GM23338 (cell line): ENCODE results near the gene TAGLN3. TPM values are rescaled to one million over a fixed set of nuclear protein-coding genes. Genes with fewer than 3 reads are reported as not detected.

Experiments
- ATAC-seq: fragments of 200-7000 bp; cut with Tn5 transposase; 3 replicates; pipeline ENCODE4 v1.9.1; 2020
- DNase-seq: peaks from one replicate; pipeline ENCODE4 v3.0.0-alpha.2; 2015; ENCODE audit warnings: low spot score
- H2AFZ ChIP-seq: fragments of 200-600 bp; sonication (generic); 2 replicates; pipeline ENCODE4 v1.8.0; 2016; ENCODE audit warnings: antibody characterized with exemption, mild to moderate bottlenecking, moderate library complexity
- H3F3A ChIP-seq: fragments of 200-600 bp; sonication (generic); replicated peaks from 2 replicates; pipeline ENCODE4 v1.8.0; 2017; ENCODE audit warnings: antibody characterized with exemption, mixed run types, low read depth
- H3K27ac ChIP-seq: fragments of 200-600 bp; sonication (generic); 2 replicates; pipeline ENCODE4 v1.6.1; 2016; ENCODE audit warnings: low read depth
- H3K27me3 ChIP-seq: fragments of 200-600 bp; sonication (generic); 2 replicates; pipeline ENCODE4 v1.8.0; 2016; ENCODE audit warnings: mild to moderate bottlenecking, mixed run types, moderate library complexity; ENCODE audit not compliant: insufficient read depth
- H3K36me3 ChIP-seq: fragments of 200-600 bp; sonication (generic); 2 replicates; pipeline ENCODE4 v1.8.0; 2016; ENCODE audit warnings: mild to moderate bottlenecking; ENCODE audit not compliant: insufficient read depth
- H3K4me1 ChIP-seq: fragments of 200-600 bp; sonication (generic); 2 replicates; pipeline ENCODE4 v1.8.0; 2016; ENCODE audit warnings: mild to moderate bottlenecking, moderate library complexity; ENCODE audit not compliant: insufficient read depth
- H3K4me2 ChIP-seq: fragments of 200-600 bp; sonication (generic); 2 replicates; pipeline ENCODE4 v1.7.1; 2017; ENCODE audit warnings: mixed run types
- H3K4me3 ChIP-seq: fragments of 200-600 bp; sonication (generic); 2 replicates; pipeline ENCODE4 v1.6.1; 2016; ENCODE audit warnings: mixed run types
- H3K79me2 ChIP-seq: fragments of 200-600 bp; sonication (generic); replicated peaks from 2 replicates; pipeline ENCODE4 v1.8.0; 2017; ENCODE audit warnings: mild to moderate bottlenecking; ENCODE audit not compliant: insufficient read depth
- H3K9me2 ChIP-seq: fragments of 200-600 bp; sonication (generic); 2 replicates; pipeline ENCODE4 v1.8.0; 2017; ENCODE audit not compliant: insufficient read depth
- H4K20me1 ChIP-seq: fragments of 200-600 bp; sonication (generic); replicated peaks from 2 replicates; pipeline ENCODE4 v1.8.0; 2017; ENCODE audit warnings: mild to moderate bottlenecking; ENCODE audit not compliant: insufficient read depth
- H3K27ac Mint-ChIP-seq: 2 replicates; pipeline ENCODE4 v1.8.0; 2020; ENCODE audit warnings: inconsistent platforms, mild to moderate bottlenecking, moderate library complexity, mixed read lengths
- H3K27me3 Mint-ChIP-seq: 3 replicates; pipeline ENCODE4 v1.8.0; 2022; ENCODE audit warnings: low read depth, mild to moderate bottlenecking, moderate library complexity, mixed read lengths, inconsistent platforms; ENCODE audit not compliant: insufficient read depth, poor library complexity
- H3K36me3 Mint-ChIP-seq: 3 replicates; pipeline ENCODE4 v1.8.0; 2021; ENCODE audit warnings: low read depth, mild to moderate bottlenecking, inconsistent platforms, moderate library complexity, mixed read lengths
- H3K4me1 Mint-ChIP-seq: 3 replicates; pipeline ENCODE4 v1.8.0; 2020; ENCODE audit warnings: mild to moderate bottlenecking, inconsistent platforms, mixed read lengths
- H3K4me3 Mint-ChIP-seq: 3 replicates; pipeline ENCODE4 v1.8.0; 2021; ENCODE audit warnings: moderate library complexity, mild to moderate bottlenecking, inconsistent platforms, mixed read lengths
- H3K9me3 Mint-ChIP-seq: 3 replicates; pipeline ENCODE4 v1.8.0; 2020; ENCODE audit warnings: moderate library complexity, mild to moderate bottlenecking, inconsistent platforms, mixed read lengths
- CREB1 ChIP-seq: fragments of 250-450 bp; sonication (Bioruptor Pico); IDR thresholded peaks from 2 replicates; pipeline ENCODE4 v1.5.0; 2020; ENCODE audit warnings: low read depth, mild to moderate bottlenecking, moderate library complexity
- CTCF ChIP-seq, 2 experiments: fragments of 200-600 bp in 1 of 2; sonication (generic) in 1 of 2; conservative IDR thresholded peaks; 2 replicates each; pipeline versions ENCODE4 v1.5.1 to v1.6.1; 2016 to 2017; ENCODE audit warnings: antibody characterized with exemption in 2 of 2, low read depth in 2 of 2, mild to moderate bottlenecking in 2 of 2, moderate library complexity in 1 of 2
- ZNF114 ChIP-seq: fragments of 250-450 bp; sonication (Bioruptor Pico); IDR thresholded peaks from 2 replicates; pipeline ENCODE4 v1.5.0; 2020; ENCODE audit warnings: mild to moderate bottlenecking, moderate library complexity
- ZNF462 ChIP-seq: fragments of 250-450 bp; sonication (Bioruptor Pico); IDR thresholded peaks from 2 replicates; pipeline ENCODE4 v1.5.0; 2020; ENCODE audit warnings: mild to moderate bottlenecking, moderate library complexity
- polyA plus RNA-seq: library from polyadenylated mRNA; unstranded; fragments of >200 nt; fragmentation: Nextera tagmentation; extraction: Ambion mirVana; gene quantifications from 2 replicates; pipeline ENCODE4 v1.2.1, GENCODE V29; 2016
- total RNA-seq: library from RNA; depleted of rRNA; stranded (reverse); fragments of >200 nt; shearing (Covaris generic); gene quantifications from 2 replicates; pipeline ENCODE4 v1.2.3, GENCODE V29; 2014

TAGLN3 gene
- total and polyA plus RNA-seq, 2 experiments from 2014 or later, result 6.8 to 12.6 TPM

- Mint-ChIP-seq H3K27ac (no peak overlapping the region), H3K27me3 (no peaks in the 10 kb centered on the region), H3K9me3 (peaks cover 26% of the 10 kb centered on the region), H3K4me3 (no peak overlapping the region), H3K36me3 (peaks cover 24% of the 10 kb centered on the region), H3K4me1 (peaks cover 27% of the 10 kb centered on the region)
- DNase-seq (no peak), ATAC-seq (no peak)
- Histone ChIP-seq H3F3A (no peaks in the 10 kb centered on the region; the same call in 1 of the 2 replicates), H4K20me1 (no peaks in the 10 kb centered on the region), H2AFZ (peak overlapping the region; percentile 82; the same call in 1 of the 2 replicates), H3K9me2 (no peaks in the 10 kb centered on the region; the same call in 1 of the 2 replicates), H3K27ac (no peak overlapping the region), H3K79me2 (no peaks in the 10 kb centered on the region), H3K4me3 (no peak overlapping the region), H3K36me3 (peaks cover 6% of the 10 kb centered on the region; the same call in 1 of the 2 replicates), H3K4me2 (peak overlapping the region; percentile 28), H3K4me1 (peaks cover 15% of the 10 kb centered on the region), H3K27me3 (no peaks in the 10 kb centered on the region)
- TF ChIP-seq CREB1, result no peak
Measured at GRCh38 chr3:112041321-112041720, 42.6 kb downstream of the TAGLN3 start.

DNA sequence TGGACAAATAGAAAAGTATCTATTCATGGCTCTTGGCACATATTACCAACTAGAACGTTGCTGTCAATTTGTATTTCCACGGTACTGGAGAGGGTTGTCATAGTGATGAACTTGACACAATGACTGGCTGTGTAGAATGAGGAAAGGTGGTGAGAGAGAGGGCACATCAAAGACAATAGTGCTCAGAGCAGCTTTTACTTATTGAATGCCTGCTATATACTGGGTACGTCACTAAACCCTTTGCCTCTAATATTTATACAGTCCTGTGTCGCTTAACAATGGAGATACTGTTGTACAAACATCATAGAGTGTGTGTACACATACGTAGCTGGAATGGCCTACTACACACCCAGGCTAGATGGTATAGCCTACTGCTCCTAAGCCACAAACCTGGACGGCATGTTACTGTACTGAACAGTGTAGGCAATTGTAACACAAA lies 44.1 kb downstream of the TAGLN3 start:
- H3K9me3 Mint-ChIP-seq, result peaks cover 11% of the 10 kb centered on the region
- no peak for DNase-seq
- no peak overlapping the region for H3K4me2 ChIP-seq
- H3K4me3 ChIP-seq, result no peak overlapping the region
- no peak overlapping the region for H3K27ac ChIP-seq
- peaks cover 2% of the 10 kb centered on the region; the same call in 1 of the 2 replicates for H3K36me3 ChIP-seq
- H3K4me3 Mint-ChIP-seq, result no peak overlapping the region
- ATAC-seq, result no peak
- H3K27me3 Mint-ChIP-seq, result no peaks in the 10 kb centered on the region
- no peak overlapping the region for H3K27ac Mint-ChIP-seq
- peaks cover 8% of the 10 kb centered on the region for H3K36me3 Mint-ChIP-seq
- no peaks in the 10 kb centered on the region; the same call in 1 of the 2 replicates for H3K9me2 ChIP-seq
- no peaks in the 10 kb centered on the region for H3K79me2 ChIP-seq
- peaks cover 26% of the 10 kb centered on the region for H3K4me1 Mint-ChIP-seq
- no peak overlapping the region for H2AFZ ChIP-seq
- H3K4me1 ChIP-seq, result peaks cover 15% of the 10 kb centered on the region
- no peak for TF ChIP-seq ZNF114
- no peaks in the 10 kb centered on the region for H3K27me3 ChIP-seq
- no peaks in the 10 kb centered on the region for H4K20me1 ChIP-seq
- H3F3A ChIP-seq, result no peaks in the 10 kb centered on the region; the same call in 1 of the 2 replicates

- Mint-ChIP-seq H3K4me1 (peaks cover 29% of the 10 kb centered on the region), H3K36me3 (peaks cover 3% of the 10 kb centered on the region; the same call in 2 of the 3 replicates), H3K4me3 (no peak overlapping the region), H3K9me3 (peaks cover 2% of the 10 kb centered on the region; the same call in 1 of the 3 replicates), H3K27me3 (no peaks in the 10 kb centered on the region), H3K27ac (no peak overlapping the region)
- no peaks in the 10 kb centered on the region for H3K79me2 ChIP-seq
- H3K9me2 ChIP-seq, result no peaks in the 10 kb centered on the region; the same call in 1 of the 2 replicates
- H3K27ac ChIP-seq, result no peak overlapping the region
- no peak overlapping the region for H3K4me3 ChIP-seq
- TF ChIP-seq CREB1, result 0 out of 2 replicates have a peak, but pooled peaks have one; percentile 12
- no peak for TF ChIP-seq ZNF462 (CRISPR knock-in tag)
- TF ChIP-seq CTCF (conservative IDR thresholded peaks at IDR 0.05; ENCODE audit: low read depth in 2 of 2), result peak; percentile 90 to 95
- peaks cover 18% of the 10 kb centered on the region for H3K4me1 ChIP-seq
- H2AFZ ChIP-seq, result no peak overlapping the region; the same call in 1 of the 2 replicates
- no peak overlapping the region for H3K4me2 ChIP-seq
- ATAC-seq (peak; percentile 95), DNase-seq (peak; percentile 83)
- no peaks in the 10 kb centered on the region for H3K27me3 ChIP-seq
- H4K20me1 ChIP-seq, result no peaks in the 10 kb centered on the region
- no peaks in the 10 kb centered on the region for H3K36me3 ChIP-seq
- H3F3A ChIP-seq, result no peaks in the 10 kb centered on the region; the same call in 1 of the 2 replicates
Measured at GRCh38 chr3:112043621-112044201, 45.0 kb downstream of the TAGLN3 start.
